HEK293T (cell line): ENCODE data around the gene EIF2AK3.

ENCODE experiments used
- ARNT ChIP-seq: fragments of 450-650 bp; IDR thresholded peaks from 2 replicates; pipeline ENCODE4 v1.6.1; 2017; ENCODE audit warnings: mild to moderate bottlenecking
- BHLHE40 ChIP-seq: fragments of 450-650 bp; IDR thresholded peaks from 2 replicates; pipeline ENCODE4 v1.6.1; 2016; ENCODE audit warnings: mild to moderate bottlenecking, moderate library complexity, borderline replicate concordance
- FOXA1 ChIP-seq: fragments of 450-650 bp; IDR thresholded peaks from 2 replicates; pipeline ENCODE4 v1.6.1; 2016; ENCODE audit warnings: mild to moderate bottlenecking
- FOXK2 ChIP-seq: fragments of 450-650 bp; IDR thresholded peaks from 2 replicates; pipeline ENCODE4 v1.6.1; 2016; ENCODE audit warnings: mild to moderate bottlenecking
- FOXM1 ChIP-seq: fragments of 450-650 bp; IDR thresholded peaks from 2 replicates; pipeline ENCODE4 v1.6.1; 2017; ENCODE audit warnings: mild to moderate bottlenecking, borderline replicate concordance
- SUZ12 ChIP-seq: fragments of 450-650 bp; IDR thresholded peaks from 2 replicates; pipeline ENCODE4 v1.6.1; 2016; ENCODE audit warnings: mild to moderate bottlenecking
- TF ChIP-seq, protein P1 (sequence below): fragments of 450-650 bp; IDR thresholded peaks from 2 replicates; pipeline ENCODE4 v1.6.1; 2016

DNA sequence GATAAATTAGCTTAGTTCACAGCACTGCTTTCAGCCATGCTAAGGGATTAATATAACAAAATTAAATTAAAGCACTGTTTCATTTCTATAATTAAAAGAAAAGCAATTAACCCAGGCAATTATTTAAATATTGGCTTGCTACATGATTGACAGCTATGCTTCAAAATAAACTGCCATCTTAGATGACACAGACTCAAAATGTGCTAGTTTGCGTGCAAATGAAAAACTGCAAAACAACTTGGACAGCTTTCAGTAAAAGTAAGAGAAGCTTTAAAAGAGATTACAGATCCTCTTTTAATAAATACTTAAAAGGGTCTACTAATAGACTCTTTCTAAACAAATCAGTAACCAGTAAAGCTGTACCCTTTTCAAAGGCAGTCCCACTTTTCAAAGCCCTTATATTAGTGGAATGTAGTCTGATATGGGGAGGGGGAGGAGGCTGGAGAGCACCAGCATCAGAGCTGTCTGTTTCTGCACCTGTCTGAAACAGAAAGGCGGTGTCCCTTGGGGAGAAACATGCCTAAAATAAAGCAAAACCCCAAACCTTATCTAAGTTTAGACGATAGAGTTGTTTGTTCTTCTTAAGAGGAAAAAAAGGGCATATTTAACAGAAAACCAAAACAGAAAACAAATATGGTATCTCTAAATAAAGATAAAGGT lies 20.8 kb downstream of the EIF2AK3 start:
- TF ChIP-seq SUZ12, result no peak
- TF ChIP-seq BHLHE40, result no peak
- no peak for TF ChIP-seq FOXA1
- TF ChIP-seq FOXM1, result no peak
- no peak for TF ChIP-seq ARNT
- TF ChIP-seq, protein P1, sequence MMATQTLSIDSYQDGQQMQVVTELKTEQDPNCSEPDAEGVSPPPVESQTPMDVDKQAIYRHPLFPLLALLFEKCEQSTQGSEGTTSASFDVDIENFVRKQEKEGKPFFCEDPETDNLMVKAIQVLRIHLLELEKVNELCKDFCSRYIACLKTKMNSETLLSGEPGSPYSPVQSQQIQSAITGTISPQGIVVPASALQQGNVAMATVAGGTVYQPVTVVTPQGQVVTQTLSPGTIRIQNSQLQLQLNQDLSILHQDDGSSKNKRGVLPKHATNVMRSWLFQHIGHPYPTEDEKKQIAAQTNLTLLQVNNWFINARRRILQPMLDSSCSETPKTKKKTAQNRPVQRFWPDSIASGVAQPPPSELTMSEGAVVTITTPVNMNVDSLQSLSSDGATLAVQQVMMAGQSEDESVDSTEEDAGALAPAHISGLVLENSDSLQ, result 0 out of 2 replicates have a peak, but pooled peaks have one; percentile 40
- TF ChIP-seq FOXK2, result no peak
